DMS53 (cell line): Measurements from ENCODE around the gene CYP27C1.

Experiments
- DNase-seq: peaks from one replicate; lab custom pipeline; 2025; lab: John Stamatoyannopoulos, UW

CYP27C1 gene

DNA sequence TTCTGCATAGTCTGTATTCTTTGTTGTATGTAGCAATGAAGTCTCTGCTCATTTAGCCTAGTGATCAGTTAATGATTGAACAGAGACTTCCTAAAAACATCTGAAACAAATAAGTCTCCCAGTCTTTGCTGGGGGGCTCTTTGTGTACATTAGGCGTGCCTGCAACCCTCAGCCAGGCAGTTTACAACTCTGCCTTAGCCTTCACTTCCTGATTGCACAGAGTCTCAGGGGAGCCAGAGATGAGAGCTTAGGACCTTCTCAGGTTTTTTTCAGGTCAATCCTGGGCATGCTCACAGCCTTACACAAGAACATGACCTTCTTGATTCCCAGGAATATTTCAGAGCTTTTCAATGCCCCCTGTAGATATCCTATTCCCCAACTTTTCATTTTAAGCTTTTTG is 69.1 kb downstream of the CYP27C1 start:
- DNase-seq, result no peak

GRCh38 chr2:127149384-127149783 is 70.7 kb downstream of the CYP27C1 start:
- DNase-seq, result peak; percentile 53

- DNase-seq, result no peak
Measured at GRCh38 chr2:127146820-127147502, 73.1 kb downstream of the CYP27C1 start.

DNA sequence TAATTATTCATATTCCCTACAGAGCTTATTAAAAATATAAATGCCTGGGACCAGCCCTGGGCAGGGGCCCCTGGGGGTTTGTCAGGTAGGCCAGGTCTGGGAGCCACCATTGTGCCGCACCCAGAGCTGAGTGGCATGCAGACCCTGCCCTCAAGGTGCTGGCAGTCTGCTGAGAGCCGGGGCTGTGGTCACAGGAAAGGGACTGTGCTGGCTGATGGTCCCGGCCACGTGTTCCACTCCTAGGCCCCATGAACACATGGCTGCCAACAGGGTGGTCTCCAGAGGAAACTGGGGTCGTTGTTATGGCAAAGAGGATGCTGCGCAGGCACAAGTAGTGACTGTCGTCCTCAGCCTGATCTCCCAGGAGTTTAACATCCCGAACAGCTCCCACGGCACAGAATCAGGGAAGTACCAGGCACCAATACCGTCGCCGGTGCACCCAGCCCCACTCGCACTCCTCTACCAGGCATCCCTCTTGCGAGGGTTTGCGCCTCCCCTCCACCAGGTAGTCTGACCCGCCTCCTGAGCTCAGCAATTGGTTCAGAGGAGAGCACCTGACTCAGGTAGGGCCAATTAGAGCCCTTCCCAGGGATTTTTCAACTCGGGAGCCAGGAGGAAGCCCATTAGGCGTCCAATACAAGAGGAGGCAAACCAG is 73.9 kb downstream of the CYP27C1 start:
- no peak for DNase-seq

DNA sequence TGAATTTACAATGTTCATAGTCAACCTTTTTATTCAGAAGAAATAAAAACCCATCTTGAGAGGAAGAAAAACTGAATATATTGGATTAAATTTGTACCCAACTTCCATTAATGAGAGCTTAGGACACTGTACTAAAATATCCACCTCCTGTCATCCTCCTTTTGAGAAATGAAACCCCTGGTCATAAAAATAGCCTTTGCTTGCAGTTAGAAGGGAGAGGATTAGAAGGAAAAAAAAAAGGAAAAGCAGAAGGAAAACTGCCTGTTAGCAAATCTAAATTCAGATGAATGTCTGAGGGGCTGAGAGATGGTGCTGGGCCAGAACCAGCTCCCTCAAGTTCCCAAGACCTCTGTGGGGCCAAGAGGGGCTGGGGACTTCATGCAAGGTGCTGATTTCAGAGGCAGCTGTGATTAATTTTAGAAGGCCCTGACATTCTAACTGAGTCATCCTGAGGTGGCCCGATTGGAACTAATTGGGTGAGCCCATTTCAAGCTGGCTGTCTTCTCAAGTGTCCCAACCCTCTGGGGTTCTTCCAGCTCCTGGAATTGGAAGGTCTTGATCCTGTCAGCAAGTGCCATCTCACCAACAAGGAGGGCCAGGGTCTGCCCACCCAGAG is 74.7 kb downstream of the CYP27C1 start:
- DNase-seq, result no peak

DNA sequence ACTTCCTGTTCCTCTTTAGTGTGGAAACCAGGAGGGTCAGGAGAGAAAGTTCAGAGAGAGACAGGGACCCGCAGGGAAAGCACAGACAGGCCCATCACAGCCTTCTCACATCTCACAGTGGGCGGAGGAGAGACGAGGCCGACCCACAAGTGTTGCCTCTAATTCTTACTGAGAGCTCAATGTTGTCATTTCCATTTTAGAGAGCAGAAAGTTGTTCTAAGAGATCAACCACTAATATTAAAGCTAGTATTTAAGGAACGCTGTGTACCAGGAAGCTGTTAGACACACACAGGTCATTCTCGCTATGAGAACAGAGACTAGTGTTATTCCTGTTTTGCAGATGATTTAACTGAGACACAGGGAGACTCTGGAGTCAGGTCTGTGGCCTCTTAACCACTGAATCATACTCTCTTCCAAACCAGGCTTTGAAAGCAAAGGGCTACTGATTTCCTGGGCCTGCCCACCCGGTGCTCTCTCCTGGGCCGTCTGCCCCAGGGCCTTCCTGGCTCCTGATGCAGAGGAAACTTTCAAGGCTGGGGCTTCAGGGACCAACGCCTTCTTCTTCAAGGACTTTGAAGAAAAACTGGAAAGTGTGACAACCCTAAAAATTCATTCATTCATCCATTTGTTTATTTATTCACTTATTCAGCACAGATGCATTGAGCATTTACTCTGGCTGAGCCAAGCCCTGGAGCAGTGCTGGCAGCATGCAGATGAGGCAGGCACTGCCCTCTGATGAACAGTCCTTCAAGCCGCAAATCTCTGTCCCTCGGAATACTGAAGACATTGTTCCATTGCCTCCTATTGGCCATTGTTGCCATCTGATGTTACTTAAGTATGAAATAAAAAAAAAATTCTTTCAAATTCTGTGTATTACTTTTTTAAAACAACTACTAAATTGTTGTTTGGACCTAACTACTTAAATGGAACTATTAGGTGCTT is 76.0 kb downstream of the CYP27C1 start:
- no peak for DNase-seq

GRCh38 chr2:127142663-127143630 is 77.2 kb downstream of the CYP27C1 start:
- no peak for DNase-seq

- DNase-seq, result no peak
Measured at GRCh38 chr2:127140538-127140937, 79.6 kb downstream of the CYP27C1 start.

GRCh38 chr2:127139766-127140165 is 80.3 kb downstream of the CYP27C1 start:
- peak; percentile 26 for DNase-seq

GRCh38 chr2:127138281-127138680 is 81.8 kb downstream of the CYP27C1 start:
- DNase-seq, result no peak

GRCh38 chr2:127137741-127138140 is 82.4 kb downstream of the CYP27C1 start:
- no peak for DNase-seq

DNA sequence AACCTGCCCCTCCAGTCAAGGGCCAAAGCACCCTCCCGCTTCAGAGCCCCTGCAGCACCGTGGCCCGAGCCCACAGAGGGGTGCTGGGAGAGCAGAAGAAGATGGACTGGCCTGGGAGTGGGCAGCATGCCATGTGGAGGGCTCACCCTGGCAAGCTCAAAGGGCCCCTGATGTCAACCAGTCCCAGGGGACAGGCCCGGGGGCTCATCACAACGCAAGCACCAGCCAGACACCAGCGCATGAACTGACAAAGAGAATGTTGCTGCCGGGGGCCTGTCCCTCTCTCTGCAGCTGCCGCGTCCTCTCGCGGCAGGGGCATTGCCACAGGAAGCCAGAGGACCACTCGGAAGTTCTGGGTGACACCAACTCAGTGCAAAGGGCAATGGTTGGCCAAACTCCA is 82.9 kb downstream of the CYP27C1 start:
- no peak for DNase-seq

GRCh38 chr2:127134833-127135830 is 85.0 kb downstream of the CYP27C1 start:
- DNase-seq, result no peak

GRCh38 chr2:127134235-127134634 is 85.9 kb downstream of the CYP27C1 start:
- DNase-seq, result no peak
